Astrocyte (in vitro differentiated cells and primary cell): Measurements from ENCODE around the gene CDH13. TPM values are rescaled to one million over a fixed set of nuclear protein-coding genes. Genes with fewer than 3 reads are reported as not detected.
A peak's percentile ranks its signal among the peaks of the same experiment; 100 is the strongest.

Source experiments
- DNase-seq: peaks from one replicate; pipeline ENCODE4 v3.0.0-alpha.2; 2010; ENCODE audit warnings: low read depth
- FAIRE-seq: peaks from 2 replicates; lab custom pipeline; 2011; peaks lifted over from hg19 to GRCh38; lab: Jason Lieb, UNC
- H2AFZ ChIP-seq: 2 replicates; pipeline ENCODE4 v1.6.0; 2012; ENCODE audit warnings: low read depth, low read length, inconsistent platforms
- H3K27ac ChIP-seq: 2 replicates; pipeline ENCODE4 v1.5.1; 2011; ENCODE audit warnings: low read depth, low read length, inconsistent platforms
- H3K27me3 ChIP-seq: 2 replicates; pipeline ENCODE4 v1.6.0; 2011; ENCODE audit warnings: low read length, inconsistent platforms; ENCODE audit not compliant: insufficient read depth
- H3K36me3 ChIP-seq: 2 replicates; pipeline ENCODE4 v1.5.1; 2011; ENCODE audit warnings: low read length, inconsistent platforms; ENCODE audit not compliant: insufficient read depth
- H3K4me1 ChIP-seq: 2 replicates; pipeline ENCODE4 v1.5.1; 2011; ENCODE audit warnings: low read length, inconsistent platforms; ENCODE audit not compliant: insufficient read depth
- H3K4me2 ChIP-seq: 2 replicates; pipeline ENCODE4 v1.6.0; 2012; ENCODE audit warnings: low read length, inconsistent platforms
- H3K4me3 ChIP-seq: 2 replicates; pipeline ENCODE4 v1.5.1; 2011; ENCODE audit warnings: low read depth, mild to moderate bottlenecking, low read length, inconsistent platforms; ENCODE audit not compliant: insufficient read depth
- H3K79me2 ChIP-seq: 2 replicates; pipeline ENCODE4 v1.6.0; 2012; ENCODE audit warnings: mild to moderate bottlenecking, low read length, inconsistent platforms; ENCODE audit not compliant: insufficient read depth
- H3K9ac ChIP-seq: 2 replicates; pipeline ENCODE4 v1.6.0; 2012; ENCODE audit warnings: mild to moderate bottlenecking, low read length, inconsistent platforms
- H3K9me3 ChIP-seq: 2 replicates; pipeline ENCODE4 v1.5.1; 2012; ENCODE audit warnings: low read depth, mild to moderate bottlenecking, low read length, inconsistent platforms; ENCODE audit not compliant: insufficient read depth
- H4K20me1 ChIP-seq: 2 replicates; pipeline ENCODE4 v1.6.0; 2012; ENCODE audit warnings: low read length, inconsistent platforms; ENCODE audit not compliant: insufficient read depth
- H3K27ac Mint-ChIP-seq: one replicate; pipeline ENCODE4 v1.8.0; 2021; ENCODE audit warnings: mild to moderate bottlenecking, mixed read lengths; ENCODE audit not compliant: unreplicated experiment
- H3K27me3 Mint-ChIP-seq: one replicate; pipeline ENCODE4 v1.8.0; 2021; ENCODE audit warnings: low read depth, mixed read lengths; ENCODE audit not compliant: unreplicated experiment
- H3K36me3 Mint-ChIP-seq: one replicate; pipeline ENCODE4 v1.8.0; 2021; ENCODE audit warnings: low read depth, mixed read lengths; ENCODE audit not compliant: unreplicated experiment
- H3K4me1 Mint-ChIP-seq: one replicate; pipeline ENCODE4 v1.8.0; 2021; ENCODE audit warnings: low read depth, mixed read lengths; ENCODE audit not compliant: unreplicated experiment
- H3K4me3 Mint-ChIP-seq: one replicate; pipeline ENCODE4 v1.8.0; 2021; ENCODE audit warnings: mild to moderate bottlenecking, moderate library complexity, mixed read lengths; ENCODE audit not compliant: unreplicated experiment
- H3K9me3 Mint-ChIP-seq: one replicate; pipeline ENCODE4 v1.8.0; 2021; ENCODE audit warnings: mild to moderate bottlenecking, mixed read lengths; ENCODE audit not compliant: unreplicated experiment
- CTCF ChIP-seq: IDR thresholded peaks from 2 replicates; pipeline ENCODE4 v1.5.1; 2011; ENCODE audit warnings: low read depth, mild to moderate bottlenecking, inconsistent platforms, low read length, moderate library complexity; ENCODE audit not compliant: insufficient read depth
- EZH2 ChIP-seq: IDR thresholded peaks from 2 replicates; pipeline ENCODE4 v1.6.1; 2012; ENCODE audit warnings: mild to moderate bottlenecking, low read length, inconsistent platforms; ENCODE audit not compliant: insufficient read depth
- total RNA-seq: library from RNA; stranded (reverse); gene quantifications from 2 replicates; pipeline ENCODE4 v1.2.1, GENCODE V29; 2021

Gene CDH13
- total RNA-seq, 1 donor from 2014 or later = 41.7 TPM

- Mint-ChIP-seq H3K27ac (no peak overlapping the region), H3K36me3 (no peaks in the 10 kb centered on the region), H3K4me1 (no peaks in the 10 kb centered on the region), H3K27me3 (no peaks in the 10 kb centered on the region), H3K4me3 (no peak overlapping the region), H3K9me3 (no peaks in the 10 kb centered on the region)
- Histone ChIP-seq H3K9me3 (no peaks in the 10 kb centered on the region), H3K4me1 (peaks cover 5% of the 10 kb centered on the region), H2AFZ (no peak overlapping the region), H3K27me3 (no peaks in the 10 kb centered on the region), H3K36me3 (no peaks in the 10 kb centered on the region), H3K27ac (no peak overlapping the region), H3K4me3 (no peak overlapping the region), H4K20me1 (no peaks in the 10 kb centered on the region), H3K79me2 (no peaks in the 10 kb centered on the region), H3K4me2 (no peak overlapping the region), H3K9ac (no peak overlapping the region)
- FAIRE-seq (no peak), DNase-seq (no peak)
- TF ChIP-seq EZH2 (no peak), CTCF (no peak)
Measured at GRCh38 chr16:83312718-83313245, 686.0 kb downstream of the CDH13 start.

GRCh38 chr16:83315271-83315670 is 688.5 kb downstream of the CDH13 start:
- H3K4me3 ChIP-seq = no peak overlapping the region
- no peaks in the 10 kb centered on the region for H3K9me3 ChIP-seq
- H4K20me1 ChIP-seq = no peaks in the 10 kb centered on the region
- H3K9me3 Mint-ChIP-seq = no peaks in the 10 kb centered on the region
- FAIRE-seq (peak; percentile 41), DNase-seq (peak; percentile 10)
- H3K4me1 ChIP-seq = peaks cover 5% of the 10 kb centered on the region
- H3K79me2 ChIP-seq = no peaks in the 10 kb centered on the region
- no peak for TF ChIP-seq EZH2
- no peak for TF ChIP-seq CTCF
- H3K27me3 Mint-ChIP-seq = no peaks in the 10 kb centered on the region
- H3K4me3 Mint-ChIP-seq = no peak overlapping the region
- H2AFZ ChIP-seq = no peak overlapping the region
- no peaks in the 10 kb centered on the region for H3K4me1 Mint-ChIP-seq
- H3K36me3 Mint-ChIP-seq = no peaks in the 10 kb centered on the region
- no peak overlapping the region for H3K9ac ChIP-seq
- H3K4me2 ChIP-seq = no peak overlapping the region
- no peak overlapping the region for H3K27ac ChIP-seq
- no peaks in the 10 kb centered on the region for H3K36me3 ChIP-seq
- no peaks in the 10 kb centered on the region for H3K27me3 ChIP-seq
- H3K27ac Mint-ChIP-seq = no peak overlapping the region

DNA sequence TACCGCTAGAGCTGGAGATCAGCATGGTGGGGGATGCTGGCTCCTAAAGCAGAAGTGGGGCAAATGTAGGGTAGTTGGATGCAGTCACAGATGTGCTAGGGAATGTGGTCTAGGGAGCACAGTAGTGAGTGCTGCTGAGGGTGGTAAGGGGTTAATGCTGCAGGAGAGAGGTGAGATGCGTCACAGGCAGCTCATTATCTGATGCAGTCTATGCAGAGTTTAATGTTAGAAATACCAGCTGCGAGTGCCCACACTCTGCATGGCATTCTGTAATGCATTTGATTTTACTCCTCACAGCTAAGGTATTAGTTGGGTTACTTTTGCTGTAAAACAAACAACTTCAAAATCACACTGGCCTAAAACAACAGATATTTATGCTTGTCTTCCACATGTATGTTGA is 689.7 kb downstream of the CDH13 start:
- Mint-ChIP-seq H3K36me3 (no peaks in the 10 kb centered on the region), H3K27ac (no peak overlapping the region), H3K4me1 (no peaks in the 10 kb centered on the region), H3K9me3 (no peaks in the 10 kb centered on the region), H3K4me3 (no peak overlapping the region), H3K27me3 (no peaks in the 10 kb centered on the region)
- no peak for FAIRE-seq
- Histone ChIP-seq H3K4me1 (no peaks in the 10 kb centered on the region), H3K9ac (no peak overlapping the region), H4K20me1 (no peaks in the 10 kb centered on the region), H3K4me2 (no peak overlapping the region), H3K9me3 (no peaks in the 10 kb centered on the region), H3K27me3 (no peaks in the 10 kb centered on the region), H3K27ac (no peak overlapping the region), H3K79me2 (no peaks in the 10 kb centered on the region), H2AFZ (no peak overlapping the region), H3K4me3 (no peak overlapping the region), H3K36me3 (no peaks in the 10 kb centered on the region)
- DNase-seq = no peak
- TF ChIP-seq CTCF (no peak), EZH2 (no peak)
